Stimulated activated CD8-positive, alpha-beta memory T cell treated with anti-CD3 and anti-CD28 coated beads, Interleukin-4, amount 100 ng/mL, for 4 hours (primary cell): ENCODE measurements around the gene CTSD.
"Not testable (repeated sequence)": the region's sequence is repeated elsewhere in the genome, so short reads cannot be mapped to it uniquely, and the experiment has no call there.

Source experiments
- DNase-seq, 2 donors: peaks; one replicate each; pipeline ENCODE4 v3.0.0-alpha.2; 2020; ENCODE audit warnings: low read depth in 2 of 2, low spot score in 1 of 2

CTSD gene

GRCh38 chr11:1763796-1764661 is at the start of gene CTSD:
Gene CTSD, minus strand, starts transcription at chr11:1763927. Its CDS starts 68 bp downstream, at chr11:1763859.
- peak; percentile 68 to 71 for DNase-seq

DNA sequence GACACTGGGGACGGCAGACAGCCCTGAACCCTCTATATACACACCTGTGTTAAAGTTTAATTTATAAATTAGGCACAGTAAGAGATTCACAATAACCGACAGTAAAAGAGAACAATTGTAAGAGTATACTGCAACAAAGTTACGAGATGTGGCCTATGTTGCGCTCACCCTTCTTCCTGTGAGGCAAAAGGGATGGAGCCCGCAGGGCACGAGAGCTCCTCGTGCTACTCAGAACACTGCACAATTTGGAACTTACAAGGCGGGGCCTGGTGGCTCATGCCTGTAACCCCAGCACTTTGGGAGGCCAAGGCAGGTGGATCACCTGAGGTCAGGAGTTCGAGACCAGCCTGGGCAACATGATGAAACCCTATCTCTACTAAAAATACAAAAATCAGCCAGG is 49.6 kb upstream of the CTSD start:
- DNase-seq: not testable (repeated sequence)

DNA sequence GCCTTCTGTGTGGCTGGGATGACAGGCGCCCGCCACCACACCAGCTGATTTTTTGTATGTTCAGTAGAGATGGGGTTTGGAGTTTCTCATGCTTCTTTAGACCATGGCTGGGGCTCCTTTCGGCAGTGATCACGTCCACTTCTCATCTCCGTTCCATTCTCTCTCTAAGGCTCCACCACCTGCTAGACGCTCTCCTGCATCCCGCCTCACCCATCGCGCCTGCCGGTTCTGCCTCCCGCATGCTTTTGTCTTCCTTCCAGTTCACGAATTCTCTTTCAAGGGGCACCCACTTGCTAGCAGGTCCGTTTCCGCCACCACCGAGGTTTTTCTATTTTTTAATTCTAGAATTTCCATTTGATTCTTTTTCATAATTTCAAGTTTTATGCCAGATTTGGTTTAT is 49.1 kb upstream of the CTSD start:
- DNase-seq: no peak

- no peak for DNase-seq
Measured at GRCh38 chr11:1812274-1812673, 48.5 kb upstream of the CTSD start.

GRCh38 chr11:1810761-1811160 is 47.0 kb upstream of the CTSD start:
- DNase-seq: no peak

GRCh38 chr11:1807264-1807995 is 43.7 kb upstream of the CTSD start:
- no peak for DNase-seq

DNA sequence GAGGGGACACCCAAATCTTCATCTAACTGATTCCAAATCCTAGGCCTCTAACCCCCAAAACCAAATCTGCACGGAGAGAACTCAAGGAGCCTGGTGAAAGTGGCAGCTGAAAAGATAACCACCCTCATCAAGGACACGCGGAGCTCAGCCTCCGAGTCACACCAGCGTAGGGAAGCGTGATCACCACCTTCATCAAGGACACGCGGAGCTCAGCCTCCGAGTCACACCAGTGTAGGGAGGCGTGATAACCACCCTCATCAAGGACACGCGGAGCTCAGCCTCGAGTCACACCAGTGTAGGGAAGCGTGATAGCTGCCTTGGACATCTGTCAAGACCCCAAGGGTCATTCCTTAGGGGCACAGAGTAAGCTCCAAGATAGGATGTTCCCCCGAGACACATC is 41.8 kb upstream of the CTSD start:
- no peak for DNase-seq

DNA sequence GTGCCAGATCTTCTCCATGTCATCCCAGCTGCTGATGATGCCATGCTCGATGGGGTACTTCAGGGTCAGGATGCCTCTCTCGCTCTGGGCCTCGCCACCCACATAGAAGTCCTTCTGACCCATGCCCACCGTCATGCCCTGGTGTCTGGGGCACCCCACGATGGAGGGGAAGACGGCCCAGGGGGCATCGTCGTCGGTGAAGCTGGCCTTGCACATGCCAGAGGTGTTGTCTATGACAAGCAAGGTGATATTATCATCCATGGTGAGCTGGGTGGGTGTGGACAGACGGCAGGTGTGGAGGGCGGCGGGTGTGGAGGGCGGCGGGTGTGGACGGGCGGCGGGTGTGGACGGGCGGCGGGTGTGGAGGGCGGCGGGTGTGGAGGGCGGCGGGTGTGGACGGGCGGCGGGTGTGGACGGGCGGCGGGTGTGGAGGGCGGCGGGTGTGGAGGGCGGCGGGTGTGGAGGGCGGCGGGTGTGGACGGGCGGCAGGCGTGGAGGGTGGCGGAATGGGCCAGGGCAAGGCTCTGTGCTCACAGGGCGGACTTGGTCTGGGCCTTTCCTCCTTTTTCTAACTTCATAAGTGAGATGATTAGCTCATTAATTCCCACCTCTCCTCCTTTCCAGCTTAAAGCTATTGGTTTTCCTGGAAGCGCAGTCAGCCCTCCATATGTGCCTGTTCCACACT is 40.2 kb upstream of the CTSD start:
- not testable (repeated sequence) for DNase-seq

- no peak for DNase-seq
Measured at GRCh38 chr11:1803246-1803645, 39.5 kb upstream of the CTSD start.

GRCh38 chr11:1797391-1798125 is 33.8 kb upstream of the CTSD start:
- DNase-seq: no peak

DNA sequence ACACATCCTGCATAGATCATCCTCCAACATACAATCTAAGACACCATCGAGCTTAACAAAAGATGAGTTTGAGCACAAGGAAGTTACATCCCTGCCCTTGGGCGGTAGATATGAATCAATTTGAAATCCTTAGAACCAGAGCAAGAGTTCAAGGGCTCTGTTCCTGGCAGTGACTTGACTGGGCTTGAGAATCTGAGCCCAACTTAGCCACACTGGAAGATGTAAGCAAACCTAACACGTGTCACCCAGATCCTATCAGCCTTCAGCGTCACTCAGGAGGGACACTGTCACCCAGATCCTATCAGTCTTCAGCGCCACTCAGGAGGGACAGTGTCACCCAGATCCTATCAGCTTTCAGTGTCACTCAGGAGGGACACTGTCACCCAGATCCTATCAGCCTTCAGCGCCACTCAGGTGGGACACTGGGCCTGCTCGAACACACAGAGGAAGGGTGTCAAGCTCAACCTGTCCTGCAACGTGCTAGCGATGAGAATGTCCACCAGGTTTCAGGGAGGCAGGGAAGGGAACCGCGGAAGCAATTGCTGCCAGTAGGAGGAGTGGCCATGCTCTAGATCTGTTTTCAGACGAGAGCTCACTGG is 32.8 kb upstream of the CTSD start:
- DNase-seq: no peak

- DNase-seq: no peak
Measured at GRCh38 chr11:1793081-1793480, 29.4 kb upstream of the CTSD start.

DNA sequence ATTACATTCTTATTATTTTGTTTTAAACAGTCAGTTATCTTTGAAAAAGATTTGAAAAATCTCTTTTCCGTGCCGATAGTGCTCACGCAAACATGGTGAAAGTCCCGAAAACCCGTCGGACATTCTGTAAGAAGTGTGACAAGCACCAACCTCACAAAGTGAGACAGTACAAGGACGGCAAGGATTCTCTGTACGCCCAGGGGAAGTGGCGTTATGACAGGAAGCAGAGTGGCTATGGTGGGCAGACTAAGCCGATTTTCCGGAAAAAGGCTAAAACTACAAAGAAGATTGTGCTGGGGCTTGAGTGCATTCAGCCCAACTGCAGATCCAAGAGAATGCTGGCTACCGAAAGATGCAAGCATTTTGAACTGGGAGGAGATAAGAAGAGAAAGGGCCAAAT is 28.7 kb upstream of the CTSD start:
- no peak for DNase-seq

GRCh38 chr11:1791912-1792311 is 28.2 kb upstream of the CTSD start:
- no peak for DNase-seq

- DNase-seq: no peak
Measured at GRCh38 chr11:1786466-1786865, 22.7 kb upstream of the CTSD start.

GRCh38 chr11:1785749-1786413 is 22.2 kb upstream of the CTSD start:
- DNase-seq: no peak

DNA sequence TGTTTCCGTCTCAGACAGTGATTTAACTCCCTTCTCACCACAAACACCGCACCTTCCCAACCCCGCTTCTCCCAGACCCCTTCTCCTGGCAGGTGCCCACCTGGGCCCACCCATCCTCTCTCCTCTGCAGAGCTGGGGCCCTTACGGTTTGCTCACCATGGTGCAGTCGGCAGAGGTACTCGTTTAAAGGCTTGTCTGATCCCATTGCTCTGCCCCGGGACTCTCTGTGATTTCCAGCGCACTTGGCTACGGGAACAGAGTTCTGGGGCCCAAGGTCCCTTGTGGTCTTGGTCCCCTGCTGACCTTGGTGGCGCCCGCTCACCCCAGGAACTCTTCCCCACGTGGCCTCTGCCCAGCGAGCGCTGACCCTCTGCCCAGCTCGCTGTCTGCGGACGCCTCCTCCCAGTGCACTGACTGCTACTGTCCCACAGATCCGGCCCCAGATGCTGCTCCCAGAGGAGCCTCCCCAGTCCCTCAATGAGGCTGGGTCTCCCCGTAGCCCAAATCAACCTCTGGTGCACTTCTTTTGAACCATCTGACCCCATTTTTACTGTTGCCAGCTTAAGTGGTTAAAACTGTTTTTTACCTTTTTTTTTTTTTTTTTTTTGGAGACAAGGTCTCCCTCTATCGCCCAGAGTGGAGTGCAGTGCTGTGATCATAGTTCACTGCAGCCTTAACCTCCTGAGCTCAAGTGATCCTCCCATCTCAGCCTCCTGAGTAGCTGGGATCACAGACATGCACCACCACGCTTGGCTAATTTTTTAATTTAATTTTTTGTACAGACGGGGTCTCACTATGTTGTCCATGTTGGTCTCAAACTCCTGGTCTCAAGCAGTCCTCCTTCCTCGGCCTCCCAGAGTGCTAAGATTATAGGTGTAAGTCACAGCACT is 21.3 kb upstream of the CTSD start:
- no peak for DNase-seq

DNA sequence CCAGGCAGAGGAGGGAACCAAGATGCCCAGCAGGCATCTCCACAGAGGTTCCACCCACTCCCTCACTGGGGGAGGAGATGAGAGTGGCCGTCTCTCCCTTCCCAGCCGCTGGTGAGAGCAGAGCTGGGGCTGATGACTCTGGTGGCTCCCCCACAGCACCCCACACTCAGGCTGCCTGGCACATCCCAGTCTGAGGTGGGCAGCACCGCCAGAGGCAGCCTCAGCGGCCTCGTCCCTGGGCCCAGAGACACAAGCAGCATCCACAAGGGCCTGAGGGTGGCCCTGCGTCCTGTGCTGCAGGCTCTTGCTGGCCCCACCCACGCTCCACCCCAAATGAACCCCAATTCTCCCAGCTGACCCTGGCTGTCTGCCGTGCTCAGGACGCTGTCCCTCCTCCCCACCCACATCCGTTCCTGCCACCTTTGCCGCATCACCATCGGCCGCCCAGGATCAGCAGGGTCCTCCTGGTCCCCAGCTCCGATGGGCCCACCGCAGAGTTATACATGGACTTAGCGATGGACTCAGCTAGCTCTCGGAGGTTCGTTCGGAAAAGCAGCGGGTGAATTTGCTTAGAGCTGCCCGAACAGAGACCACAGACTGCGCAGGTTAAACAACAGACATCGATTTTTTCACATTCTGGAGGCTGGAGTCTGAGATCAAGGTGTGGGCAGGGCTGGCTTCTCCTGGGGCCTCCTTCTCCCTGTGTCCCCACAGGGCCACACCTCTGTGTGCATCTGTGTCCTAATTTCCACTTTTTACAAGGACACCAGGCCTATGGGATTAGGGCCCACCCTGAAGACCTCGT is 20.2 kb upstream of the CTSD start:
- no peak for DNase-seq
